ENCODE results near the gene FAM111A.

Gene FAM111A

DNA sequence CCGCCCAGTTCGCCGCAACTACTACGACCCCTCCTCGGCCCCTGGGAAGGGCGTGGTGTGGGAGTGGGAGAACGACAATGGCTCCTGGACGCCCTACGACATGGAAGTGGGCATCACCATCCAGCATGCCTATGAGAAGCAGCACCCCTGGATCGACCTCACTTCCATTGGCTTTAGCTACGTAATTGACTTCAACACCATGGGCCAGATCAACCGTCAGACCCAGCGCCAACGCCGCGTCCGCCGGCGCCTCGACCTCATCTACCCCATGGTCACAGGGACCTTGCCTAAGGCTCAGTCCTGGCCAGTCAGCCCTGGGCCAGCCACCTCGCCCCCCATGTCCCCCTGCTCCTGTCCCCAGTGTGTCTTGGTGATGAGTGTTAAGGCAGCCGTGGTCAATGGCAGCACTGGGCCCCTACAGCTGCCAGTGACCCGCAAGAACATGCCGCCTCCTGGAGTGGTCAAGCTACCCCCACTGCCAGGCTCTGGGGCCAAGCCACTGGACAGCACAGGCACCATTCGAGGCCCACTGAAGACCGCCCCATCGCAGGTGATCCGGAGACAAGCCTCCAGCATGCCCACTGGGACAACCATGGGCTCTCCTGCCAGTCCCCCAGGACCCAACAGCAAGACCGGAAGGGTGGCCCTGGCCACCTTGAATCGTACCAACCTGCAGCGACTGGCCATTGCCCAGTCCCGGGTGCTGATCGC lies 39.2 kb downstream of the FAM111A start:
- no peak for DNase-seq

DNA sequence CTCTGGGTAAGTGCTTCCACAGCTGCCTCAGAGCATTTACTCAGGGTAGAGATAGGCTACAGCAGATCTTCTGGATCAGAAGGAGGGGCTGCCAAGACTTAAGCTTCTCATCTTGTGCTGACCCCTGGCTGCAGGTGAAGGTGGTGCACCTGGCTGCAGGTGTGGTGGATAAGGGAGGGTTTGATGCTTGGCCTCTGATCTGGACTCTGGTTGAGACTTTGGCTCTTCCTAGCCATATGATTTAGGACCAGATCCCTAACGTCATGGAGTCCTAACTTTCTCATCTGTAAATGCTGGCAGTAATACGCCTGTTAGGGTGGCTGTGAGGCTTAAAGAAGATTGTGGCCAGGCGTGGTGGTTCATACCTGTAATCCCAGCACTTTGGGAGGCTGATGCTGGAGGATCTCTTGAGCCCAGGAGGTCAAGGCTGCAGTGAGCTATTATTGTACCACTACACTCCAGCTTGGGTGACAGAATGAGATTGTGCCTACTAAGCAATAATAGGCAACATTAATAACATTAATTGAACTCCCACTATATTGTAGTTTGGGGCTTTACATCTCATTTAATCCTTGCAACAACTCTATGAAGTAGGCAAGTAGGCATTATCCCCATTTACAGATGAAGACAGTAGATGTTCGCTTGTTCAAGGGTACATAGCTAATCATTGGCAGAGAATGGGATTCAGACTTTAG lies 39.9 kb downstream of the FAM111A start:
- DNase-seq: peak in 1 of 2 donors; percentile 20

DNA sequence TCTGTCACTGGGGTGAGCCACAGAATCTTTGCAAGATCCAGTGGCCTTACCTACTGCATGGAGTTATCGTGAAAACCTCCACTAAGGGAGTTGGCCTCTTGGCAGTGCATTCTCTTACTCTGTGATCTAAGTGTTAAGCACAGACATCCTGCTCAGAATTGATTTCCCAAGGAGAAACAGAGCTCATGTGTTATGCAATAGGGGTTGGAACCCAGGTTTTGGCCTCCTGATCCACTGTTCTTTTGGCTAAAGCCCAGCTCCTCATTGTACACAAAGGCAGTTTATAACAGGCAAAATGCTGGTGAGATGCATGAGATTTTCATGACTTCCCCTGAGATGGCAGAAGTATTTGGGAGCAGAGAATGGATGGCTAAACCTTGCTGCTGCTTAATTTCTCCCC lies 41.1 kb downstream of the FAM111A start:
- no peak for DNase-seq

DNA sequence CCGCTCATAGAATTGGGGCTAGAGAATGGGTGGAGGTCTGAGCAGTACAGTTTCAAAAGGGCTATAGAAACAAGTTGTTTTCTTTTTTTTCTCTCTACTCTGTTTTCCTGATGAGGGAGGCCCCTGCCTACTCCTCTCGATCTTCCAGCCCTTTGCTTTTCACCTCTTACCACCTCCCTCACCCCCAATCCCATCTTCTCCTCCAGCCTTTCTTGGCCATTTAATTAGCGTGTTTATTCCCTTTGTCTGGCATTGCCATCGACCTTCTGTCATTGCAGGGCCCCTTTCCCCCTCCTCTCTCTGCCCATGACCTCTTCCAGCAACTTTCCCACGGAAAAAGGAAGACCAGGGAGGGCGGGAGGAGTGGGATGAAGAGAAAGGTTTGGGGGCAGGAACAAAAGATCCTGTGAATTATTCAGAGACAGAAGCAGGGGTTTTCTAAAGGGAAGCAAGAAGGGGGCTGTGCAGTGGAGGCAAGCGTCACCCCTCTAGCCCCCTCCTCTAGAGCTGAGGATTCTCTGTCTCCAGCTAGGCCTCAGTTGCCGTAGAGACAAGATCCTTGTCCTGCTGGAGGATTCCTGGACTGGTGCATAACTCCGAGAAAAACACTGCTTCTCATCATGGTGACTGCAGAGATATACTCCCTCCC lies 42.2 kb downstream of the FAM111A start:
- no peak for DNase-seq

DNA sequence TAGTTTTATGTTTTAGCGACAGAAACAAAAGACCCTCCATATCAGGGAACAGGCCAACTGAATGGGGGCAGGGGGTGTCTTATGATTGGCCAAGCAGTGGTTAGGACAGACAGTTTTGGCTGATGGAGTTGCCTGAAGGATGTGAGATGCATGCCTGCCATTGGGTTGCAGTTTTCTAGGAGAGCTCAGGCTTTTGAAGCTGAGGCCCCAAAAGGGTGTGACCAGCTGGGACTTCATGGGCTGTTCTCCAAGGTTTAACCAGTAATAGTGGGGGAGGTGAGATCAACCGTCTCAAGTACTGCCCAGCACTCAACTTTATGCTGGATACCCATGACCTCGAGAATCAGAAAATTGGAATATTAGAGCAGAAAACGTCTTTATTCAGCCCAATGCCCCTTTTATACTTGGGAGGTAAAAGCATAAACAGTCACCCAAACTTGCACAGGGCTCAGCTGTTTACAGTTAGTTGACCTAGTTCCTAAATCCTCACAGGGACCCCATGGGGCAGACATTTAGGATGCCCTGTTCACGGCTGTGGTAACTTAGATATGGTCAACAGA lies 42.8 kb downstream of the FAM111A start:
- DNase-seq: no peak

DNA sequence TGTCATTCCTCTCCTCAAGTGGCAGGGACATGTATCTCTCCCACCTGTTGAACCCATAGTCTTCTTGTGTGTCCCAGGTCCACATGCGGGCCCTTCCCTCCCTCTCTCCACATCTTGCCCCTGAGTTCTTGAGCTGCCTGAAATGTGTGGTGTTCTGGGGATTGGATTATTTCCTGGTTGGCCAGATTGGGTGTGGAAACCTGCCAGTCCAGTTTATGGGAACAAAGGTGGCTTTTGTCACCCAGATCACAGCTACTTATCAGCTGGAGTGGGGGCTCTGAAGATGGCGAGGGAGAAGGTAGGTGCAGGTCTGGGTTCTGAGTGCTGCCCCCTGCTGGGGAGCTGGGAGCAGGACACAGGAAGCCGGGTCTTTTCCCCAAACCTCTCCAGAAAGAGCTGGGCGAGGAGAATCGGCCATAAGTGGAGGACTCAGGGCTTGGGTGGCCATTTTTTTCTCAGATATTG lies 43.5 kb downstream of the FAM111A start:
- peak; percentile 47 to 53 for DNase-seq

DNA sequence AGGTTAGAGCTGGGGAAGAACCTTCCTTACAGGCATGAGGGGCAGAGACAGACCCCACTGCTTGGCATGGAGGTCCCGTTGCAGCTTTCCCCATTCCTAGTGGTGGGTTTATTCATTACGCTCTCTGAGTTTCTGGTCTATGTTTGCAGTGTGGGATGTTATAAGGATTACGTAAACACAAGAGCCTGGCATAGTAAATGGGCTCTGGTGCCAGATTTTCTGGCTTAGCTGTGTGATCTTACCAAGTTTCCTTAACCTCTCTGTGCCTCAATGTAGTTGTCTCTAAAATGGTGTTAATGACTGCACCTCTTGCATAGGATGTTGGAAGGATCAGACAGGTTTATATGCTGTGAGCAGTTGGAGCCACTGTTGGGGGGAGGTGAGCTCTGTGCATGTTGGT lies 44.4 kb downstream of the FAM111A start:
- DNase-seq: no peak

DNA sequence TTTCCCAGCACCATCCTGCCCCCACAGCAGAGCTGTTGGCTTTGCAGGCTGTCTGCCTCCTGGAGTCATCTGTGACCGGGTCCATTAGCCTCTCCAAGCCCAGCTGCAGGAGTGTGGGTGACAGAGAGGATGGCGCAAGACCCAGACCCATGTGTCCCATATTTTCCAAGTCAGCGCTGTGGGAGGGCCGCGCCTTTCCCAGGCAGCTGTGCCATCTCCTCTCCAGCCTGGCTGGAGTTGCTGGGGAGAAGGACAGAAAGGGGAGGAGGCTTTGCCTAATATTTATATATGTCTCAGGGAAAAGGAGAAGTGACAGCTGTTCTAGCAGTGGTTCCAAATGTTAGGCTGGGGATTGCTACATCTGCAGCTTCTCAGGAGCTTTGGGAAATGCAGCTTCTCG lies 44.9 kb downstream of the FAM111A start:
- DNase-seq: no peak

DNA sequence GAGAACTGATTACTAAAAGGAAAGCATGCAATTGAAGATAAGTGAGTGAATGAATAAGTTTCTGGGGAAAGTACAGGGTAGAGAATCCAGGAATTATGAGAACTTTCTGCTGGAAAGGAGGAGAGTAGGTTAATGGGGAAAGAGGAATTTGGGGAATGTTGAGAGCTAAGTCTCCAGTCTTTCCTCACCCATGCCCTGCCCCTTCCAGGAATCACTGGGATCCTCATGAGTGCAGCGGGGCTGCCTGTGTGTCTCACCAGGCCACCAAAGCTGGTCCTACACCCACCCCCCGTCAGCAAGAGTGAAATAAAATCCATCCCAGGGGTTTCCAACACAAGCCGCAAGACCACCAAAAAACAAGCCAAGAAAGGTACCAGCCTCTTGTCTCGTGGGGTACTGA lies 46.3 kb downstream of the FAM111A start:
- no peak for DNase-seq

DNA sequence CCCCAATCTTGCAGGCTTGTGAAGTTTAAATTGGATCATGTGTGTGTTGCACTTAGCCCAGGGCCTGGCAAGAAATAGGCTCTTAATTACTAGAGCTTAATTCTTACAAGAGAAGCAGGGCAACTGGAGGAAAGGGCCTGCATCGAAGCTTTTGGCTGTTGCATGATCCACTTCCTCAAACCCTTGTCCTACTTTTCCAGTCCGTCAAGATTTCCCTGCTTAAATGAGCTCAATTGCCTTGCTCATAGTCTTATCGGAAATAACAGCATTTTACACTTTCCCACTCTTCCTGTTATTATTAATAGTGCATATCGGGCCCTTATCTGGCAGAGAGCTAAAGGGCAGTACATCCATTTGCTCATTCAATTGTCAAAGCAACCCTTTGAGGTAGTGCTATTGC lies 47.3 kb downstream of the FAM111A start:
- DNase-seq: no peak

DNA sequence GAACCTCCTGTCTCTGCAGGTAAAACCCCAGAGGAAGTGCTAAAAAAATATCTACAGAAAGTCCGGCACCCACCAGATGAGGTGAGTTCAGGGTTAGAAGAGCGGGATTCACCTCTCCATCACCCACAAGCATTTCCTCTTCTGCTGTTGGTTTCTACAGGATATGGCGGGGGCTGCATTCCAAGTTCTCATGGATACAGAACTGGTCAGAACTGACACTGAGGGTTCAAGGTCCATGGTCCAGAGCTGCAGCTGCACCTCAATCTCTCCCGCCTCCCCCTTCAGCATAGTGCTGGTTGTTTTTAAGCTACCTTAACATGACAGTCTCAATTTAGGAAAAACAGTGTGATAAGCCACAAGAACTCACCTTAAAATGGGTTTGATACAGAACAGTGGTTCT lies 48.4 kb downstream of the FAM111A start:
- DNase-seq: no peak

DNA sequence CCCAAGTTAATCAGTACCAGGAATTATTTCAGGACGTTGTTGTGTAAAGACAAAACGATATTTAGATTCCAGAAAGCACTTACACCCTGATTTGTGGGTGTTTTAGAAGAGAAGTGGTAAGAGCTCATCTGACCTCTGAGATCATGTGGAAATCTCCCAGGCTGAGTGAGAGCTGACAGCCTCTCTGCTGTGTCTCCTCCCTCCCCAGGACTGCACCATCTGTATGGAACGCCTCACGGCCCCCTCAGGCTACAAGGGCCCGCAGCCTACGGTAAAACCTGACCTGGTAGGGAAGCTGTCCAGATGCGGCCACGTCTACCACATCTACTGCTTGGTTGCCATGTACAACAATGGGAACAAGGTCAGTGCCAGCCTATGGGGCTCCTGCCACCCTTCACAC lies 49.2 kb downstream of the FAM111A start:
- no peak for DNase-seq

DNA sequence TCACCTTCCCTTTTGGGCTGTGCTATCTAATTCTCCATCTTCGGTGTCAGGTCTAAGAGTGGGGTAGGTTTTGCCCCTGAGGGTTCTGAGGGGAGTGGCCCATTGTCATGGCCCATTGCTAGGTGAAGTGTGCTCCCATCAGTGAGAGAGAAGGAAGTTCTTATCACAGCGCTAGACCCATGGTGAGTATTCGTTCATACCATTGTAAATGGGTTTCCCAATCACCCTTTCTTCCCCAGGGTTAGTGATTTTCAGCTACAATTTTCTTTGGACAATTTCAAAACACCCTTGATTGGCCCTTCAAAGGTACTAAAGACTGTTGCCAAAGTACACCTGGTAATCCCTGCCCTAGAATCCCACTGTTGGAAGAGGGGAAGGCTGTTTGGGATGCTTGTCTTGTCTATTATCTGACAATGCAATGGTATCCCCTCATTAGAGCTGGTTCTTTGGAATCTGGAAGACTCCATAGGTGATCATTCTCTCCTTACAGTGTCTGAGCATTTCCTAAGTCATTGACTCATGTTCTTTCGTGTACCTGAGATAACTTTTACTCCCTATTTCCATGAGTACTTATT lies 49.9 kb downstream of the FAM111A start:
- DNase-seq: no peak

DNA sequence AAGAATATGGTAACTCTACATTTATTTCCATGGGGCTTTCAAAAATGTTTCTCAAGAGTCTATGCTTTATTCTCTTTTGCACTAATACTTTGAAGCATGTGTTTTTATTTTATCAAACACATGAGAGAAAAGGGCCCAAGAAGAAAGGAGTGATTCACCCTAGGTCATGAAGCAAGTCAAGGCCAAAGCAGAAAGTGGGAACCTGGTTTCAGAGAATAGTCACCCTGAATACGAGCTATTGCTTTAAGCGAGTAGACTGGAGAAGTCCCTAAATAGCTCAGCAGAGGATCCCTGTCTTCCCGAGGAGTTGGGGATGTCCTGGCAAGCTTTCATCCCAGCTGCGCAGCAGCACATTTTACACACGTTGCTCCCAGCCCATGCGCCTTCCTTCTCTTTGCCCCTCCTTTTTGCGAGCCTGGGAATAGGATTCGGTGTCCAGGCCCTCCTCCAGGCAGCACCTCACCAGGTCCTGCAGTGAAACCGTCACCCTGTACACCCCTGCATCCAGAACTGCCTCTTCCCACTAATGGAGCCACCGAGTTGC lies 51.0 kb downstream of the FAM111A start:
- no peak for DNase-seq

DNA sequence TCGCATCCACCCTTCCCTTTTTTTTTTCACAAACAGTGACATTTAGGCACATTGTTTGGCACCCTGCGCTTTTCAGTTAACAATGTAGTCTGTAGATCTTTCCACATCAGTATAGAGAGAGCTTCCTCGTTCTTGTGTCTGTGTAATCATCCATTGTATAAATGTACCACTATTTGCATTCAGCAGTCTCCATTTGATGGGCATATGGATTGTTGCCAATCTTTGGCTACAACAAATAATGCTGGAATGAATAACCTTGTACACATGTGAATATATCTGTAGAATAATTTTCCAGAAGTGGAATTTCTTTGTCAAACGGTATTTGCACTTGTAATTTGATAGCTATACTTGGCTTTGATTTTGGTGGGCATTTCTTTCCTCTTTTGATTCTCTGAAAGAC lies 52.9 kb downstream of the FAM111A start:
- DNase-seq: no peak

DNA sequence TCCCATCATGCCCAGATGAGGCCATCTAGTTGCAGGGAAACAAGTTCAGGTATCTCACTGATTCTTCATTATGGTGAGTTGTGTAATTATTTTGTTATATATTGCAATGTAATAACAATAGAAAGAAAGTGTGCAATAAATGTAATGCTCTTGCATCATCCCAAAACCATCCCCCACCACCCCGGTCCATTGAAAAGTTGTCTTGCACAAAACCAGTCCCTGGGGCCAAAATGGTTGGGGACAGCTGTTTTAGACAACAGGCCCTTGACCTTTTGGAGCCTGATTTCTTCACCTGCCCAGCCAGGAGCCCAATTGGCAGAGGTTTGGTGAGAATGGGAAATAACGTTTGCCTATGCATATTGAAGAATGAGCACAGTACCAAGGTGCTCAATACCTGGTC lies 54.1 kb downstream of the FAM111A start:
- DNase-seq: no peak

DNA sequence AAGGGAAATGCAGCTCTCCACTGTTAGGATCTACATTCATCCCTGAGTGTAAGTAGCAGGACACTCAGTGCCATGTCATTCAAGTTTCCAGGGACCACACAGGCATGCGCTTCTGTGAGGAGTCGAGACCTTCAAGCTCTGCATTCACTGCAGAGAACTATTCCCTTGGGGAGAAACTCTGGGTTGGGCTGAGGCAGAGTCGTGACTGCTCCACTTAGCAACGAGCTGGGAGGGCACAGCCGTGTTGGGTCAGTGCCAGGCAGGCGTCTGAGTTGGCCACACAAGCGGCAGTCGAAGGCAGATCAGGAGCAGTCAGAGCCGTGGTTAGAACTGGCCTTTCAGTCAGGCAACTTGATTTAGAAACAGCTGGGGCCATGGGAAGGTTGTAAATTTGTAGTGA lies 55.3 kb downstream of the FAM111A start:
- no peak for DNase-seq

DNA sequence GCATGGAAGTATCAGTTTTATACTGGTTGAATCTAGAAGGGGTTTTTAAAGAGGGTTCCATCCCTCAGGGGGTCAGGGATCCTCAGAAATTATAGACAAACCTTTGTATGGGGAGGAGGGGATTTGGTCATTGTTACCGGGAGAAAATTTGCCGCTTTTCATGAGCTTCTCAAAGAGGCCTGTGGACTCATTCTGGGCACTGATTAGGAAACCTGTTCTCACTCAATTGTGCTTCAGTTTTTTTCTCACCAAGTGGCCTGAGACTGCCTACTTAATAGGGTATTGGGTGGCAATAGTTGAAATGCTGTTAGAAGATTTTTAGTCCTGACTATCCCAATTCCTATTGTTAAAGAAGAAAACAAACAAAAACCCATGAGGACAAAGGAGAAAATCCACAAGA lies 56.1 kb downstream of the FAM111A start:
- no peak for DNase-seq

DNA sequence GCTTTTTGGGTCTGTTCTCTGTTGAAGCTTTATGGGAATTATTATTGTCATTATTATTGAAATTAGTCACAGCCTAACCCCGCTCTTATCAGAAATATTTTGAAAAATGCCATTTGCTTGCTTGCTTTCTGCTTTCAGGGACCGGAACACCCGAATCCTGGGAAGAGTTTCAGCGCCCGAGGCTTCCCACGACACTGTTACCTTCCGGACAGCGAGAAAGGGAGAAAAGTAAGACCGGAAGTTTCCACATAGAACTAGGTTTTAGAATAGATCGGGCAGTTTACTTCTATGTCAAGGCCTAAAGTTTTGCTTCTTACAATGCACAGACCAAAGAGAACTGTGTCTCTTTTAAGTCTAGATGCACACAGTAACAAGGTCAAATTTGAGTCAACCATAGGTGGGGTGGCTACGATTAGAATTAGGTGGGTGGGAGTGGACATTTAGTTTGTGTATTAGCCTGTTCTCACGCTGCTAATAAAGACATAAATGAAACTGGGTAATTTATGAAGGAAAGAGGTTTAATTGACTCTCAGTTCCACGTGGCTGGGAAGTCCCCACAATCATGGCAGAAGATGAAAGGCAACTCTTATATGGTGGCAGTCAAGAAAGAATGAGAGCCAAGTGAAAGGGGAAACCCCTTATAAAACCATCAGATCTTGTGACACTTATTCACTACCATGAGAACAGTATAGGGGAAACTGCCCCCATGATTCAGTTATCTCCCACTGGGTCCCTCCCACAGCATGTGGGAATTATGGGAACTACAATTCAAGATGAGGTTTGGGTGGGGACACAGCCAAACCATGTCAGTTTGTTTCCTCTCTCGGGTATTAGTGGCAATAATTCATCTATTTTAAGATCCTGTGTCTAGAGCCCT lies 57.1 kb downstream of the FAM111A start:
- peak in 1 of 2 donors; percentile 13 for DNase-seq

DNA sequence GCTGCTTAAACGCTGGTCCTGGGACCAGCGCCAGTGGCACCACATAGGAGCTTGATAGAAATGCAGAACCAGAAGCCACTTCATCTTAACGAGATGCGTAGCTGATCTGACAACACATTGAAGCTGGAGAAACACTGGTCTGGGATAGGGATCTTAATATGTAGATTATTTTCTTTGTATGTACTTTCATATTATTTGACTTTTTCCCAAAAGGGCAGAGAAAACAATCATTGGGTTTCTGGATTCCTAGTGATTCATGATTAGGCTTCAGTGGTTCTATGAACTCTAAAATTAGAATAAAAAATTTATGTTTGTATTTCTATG lies 57.7 kb downstream of the FAM111A start:
- no peak for DNase-seq

DNA sequence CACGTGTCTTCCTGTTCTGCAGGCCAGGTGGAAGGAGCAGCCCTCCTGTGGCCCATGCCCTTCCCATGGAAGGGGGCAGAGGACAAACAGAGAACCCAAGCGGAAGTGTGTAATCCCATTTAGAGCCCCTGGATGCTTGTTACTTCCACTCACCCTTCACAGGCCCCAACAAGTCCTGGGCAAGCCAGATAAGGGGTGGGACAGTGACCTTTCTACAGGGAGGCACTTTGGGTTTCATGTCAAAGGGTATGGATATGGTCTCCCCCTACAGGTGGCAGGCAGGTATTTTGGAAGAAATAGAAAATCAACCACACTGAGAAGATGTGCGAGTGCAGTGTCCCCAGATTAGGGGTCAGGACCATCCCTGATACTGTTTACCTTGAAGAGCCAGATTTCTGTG lies 58.7 kb downstream of the FAM111A start:
- DNase-seq: no peak
